Panc1 (cell line): Measurements from ENCODE around the gene ADAMTS7. TPM values are rescaled to one million over a fixed set of nuclear protein-coding genes. Genes with fewer than 3 reads are reported as not detected.
"Not testable (repeated sequence)": the region's sequence is repeated elsewhere in the genome, so short reads cannot be mapped to it uniquely, and the experiment has no call there.

Source experiments
- ATAC-seq: fragments of 200-7000 bp; cut with Tn5 transposase; 2 replicates; pipeline ENCODE4 v1.9.1; 2020; ENCODE audit warnings: mild to moderate bottlenecking, moderate library complexity
- BruUV-seq: library from RNA; stranded (reverse); fragments of 400-500 nt; replicated peaks from 2 replicates; lab custom pipeline; 2021; lab: Mats Ljungman, UMichigan
- CTCF ChIA-PET: fragments of 300-600 bp; sonication (Branson Sonifier 250); formaldehyde crosslinking; loops from one replicate; lab custom pipeline; 2022; ENCODE audit warnings: antibody characterized with exemption; lab: Charles Lee
- POLR2A ChIA-PET: fragments of 300-600 bp; sonication (Branson Sonifier 250); formaldehyde crosslinking; loops from one replicate; lab custom pipeline; 2022; ENCODE audit warnings: antibody characterized with exemption; lab: Charles Lee
- DNase-seq: peaks from one replicate; pipeline ENCODE4 v3.0.0-alpha.2; 2010; ENCODE audit warnings: low read depth, low spot score
- H3K27ac ChIP-seq: 2 replicates; pipeline ENCODE4 v1.5.1; 2011; ENCODE audit warnings: mild to moderate bottlenecking, low read length, inconsistent platforms
- H3K27me3 ChIP-seq: fragments of 200-500 bp; sonication (Bioruptor generic); 2 replicates; pipeline ENCODE4 v1.6.0; 2014; ENCODE audit warnings: low read length, inconsistent platforms; ENCODE audit not compliant: control insufficient read depth, insufficient read depth
- H3K36me3 ChIP-seq: fragments of 200-500 bp; sonication (Bioruptor generic); 2 replicates; pipeline ENCODE4 v1.5.1; 2014; ENCODE audit warnings: inconsistent platforms, mild to moderate bottlenecking, low read length, moderate library complexity; ENCODE audit not compliant: control insufficient read depth, insufficient read depth
- H3K4me1 ChIP-seq: 2 replicates; pipeline ENCODE4 v1.5.1; 2011; ENCODE audit warnings: inconsistent platforms, mild to moderate bottlenecking, low read length, moderate library complexity; ENCODE audit not compliant: control insufficient read depth, insufficient read depth
- H3K4me3 ChIP-seq, 2 experiments: 2 replicates each; pipeline ENCODE4 v1.5.1; 2011 to 2012; ENCODE audit warnings: low read depth in 2 of 2, low read length in 2 of 2, mild to moderate bottlenecking in 2 of 2, inconsistent platforms in 1 of 2, moderate library complexity in 1 of 2
- H3K9me3 ChIP-seq: fragments of 200-500 bp; sonication (Bioruptor generic); 2 replicates; pipeline ENCODE4 v1.5.1; 2014; ENCODE audit warnings: low read depth, mild to moderate bottlenecking, inconsistent platforms, low read length, moderate library complexity; ENCODE audit not compliant: control insufficient read depth, insufficient read depth
- POLR2AphosphoS5 ChIP-seq: IDR thresholded peaks from 2 replicates; pipeline ENCODE4 v1.6.1; 2012; ENCODE audit warnings: mild to moderate bottlenecking, low read depth, low read length, moderate library complexity
- REST ChIP-seq, 2 experiments: IDR thresholded peaks; 2 replicates each; pipeline ENCODE4 v1.6.1; 2011 to 2012; ENCODE audit warnings: low read depth in 2 of 2, control low read depth in 1 of 2, low read length in 1 of 2, mild to moderate bottlenecking in 1 of 2, moderate library complexity in 1 of 2; ENCODE audit not compliant: insufficient read depth in 1 of 2
- SIN3A ChIP-seq: IDR thresholded peaks from 2 replicates; pipeline ENCODE4 v1.6.1; 2012; ENCODE audit warnings: low read depth, mild to moderate bottlenecking, low read length, moderate library complexity, borderline replicate concordance; ENCODE audit not compliant: insufficient read depth
- TCF7L2 ChIP-seq: IDR thresholded peaks from 2 replicates; pipeline ENCODE4 v1.6.1; 2011; ENCODE audit warnings: mild to moderate bottlenecking, low read depth, low read length, inconsistent platforms
- in situ Hi-C: cut with HindIII; loops from 2 replicates; pipeline ENCODE4 v1.10.0; 2016; ENCODE audit warnings: low sequenced_read_pairs, low pct_unique_long_range_greater_than_20kb
- intact Hi-C: fragments of 100-400 bp; cut with micrococcal nuclease; formaldehyde crosslinking; loops from one replicate; pipeline ENCODE4 v1.10.0; 2022; ENCODE audit not compliant: unreplicated experiment
- total RNA-seq: library from RNA; stranded (reverse); gene quantifications from one replicate; pipeline ENCODE4 v1.2.1, GENCODE V29; 2021; ENCODE audit not compliant: unreplicated experiment
- TF ChIP-seq, protein P1 (sequence below): fragments of 450-650 bp; IDR thresholded peaks from 2 replicates; pipeline ENCODE4 v1.5.1; 2017; ENCODE audit warnings: mild to moderate bottlenecking

Gene ADAMTS7
- total RNA-seq, 1 experiment from 2014 or later, result 1.0 TPM

DNA sequence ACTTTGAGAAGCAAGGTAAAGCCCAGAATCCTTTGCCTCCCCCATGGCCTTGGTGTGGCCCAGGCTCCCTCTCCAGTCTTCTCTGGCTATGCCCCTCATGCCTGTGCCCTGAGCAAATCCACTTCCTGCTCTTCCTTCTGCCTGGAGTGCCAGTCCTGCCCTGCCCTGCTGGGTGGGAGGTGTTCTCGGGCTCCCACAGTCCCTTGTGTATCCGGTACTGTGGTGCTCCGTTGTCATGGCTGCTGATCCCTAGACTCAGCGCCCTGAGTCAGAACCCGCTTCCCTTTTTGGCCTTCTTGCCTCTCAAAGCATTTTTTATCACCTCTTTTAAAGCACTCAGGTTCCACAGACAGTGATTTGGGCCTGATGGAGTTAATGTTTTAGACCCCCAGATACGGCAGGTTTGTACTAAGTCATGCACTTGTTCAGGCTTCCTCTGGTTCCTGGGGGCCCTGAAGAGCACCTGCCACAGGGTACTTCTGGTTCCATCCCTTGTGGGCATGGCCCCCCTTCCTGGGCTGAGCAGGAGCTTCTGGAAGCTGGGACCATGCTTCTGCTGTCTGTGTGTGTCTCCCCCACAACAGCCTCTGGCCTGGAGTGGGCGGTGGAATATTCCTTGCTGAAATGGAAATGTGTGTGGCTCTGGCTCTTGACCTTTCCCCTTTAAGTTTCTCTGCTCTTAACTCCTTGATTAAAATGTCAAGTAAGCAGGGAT is 29.6 kb upstream of the ADAMTS7 start:
- ATAC-seq, result no peak
- H3K4me1 ChIP-seq, result no peaks in the 10 kb centered on the region

GRCh38 chr15:78839151-78839550 is 27.9 kb upstream of the ADAMTS7 start:
- CTCF ChIA-PET, ATAC-seq: not testable (repeated sequence)

More for the DNA sequence above, 29.6 kb upstream of the ADAMTS7 start:
- Histone ChIP-seq H3K27me3 (no peaks in the 10 kb centered on the region), H3K36me3 (no peaks in the 10 kb centered on the region), H3K4me3 (no peak overlapping the region), H3K9me3 (no peaks in the 10 kb centered on the region), H3K27ac (no peak overlapping the region)
- CTCF ChIA-PET, result no interaction called here
- intact Hi-C loops (no loop called here), in situ Hi-C loops (no loop called here)
- BruUV-seq, result no TSS peak
- TF ChIP-seq SIN3A (no peak), REST (IDR thresholded peaks at IDR 0.05; ENCODE audit: insufficient read depth in 1 of 2, low read depth in 2 of 2, low read length in 1 of 2) (no peak), POLR2AphosphoS5 (no peak), TCF7L2 (no peak)
- TF ChIP-seq, protein P1, sequence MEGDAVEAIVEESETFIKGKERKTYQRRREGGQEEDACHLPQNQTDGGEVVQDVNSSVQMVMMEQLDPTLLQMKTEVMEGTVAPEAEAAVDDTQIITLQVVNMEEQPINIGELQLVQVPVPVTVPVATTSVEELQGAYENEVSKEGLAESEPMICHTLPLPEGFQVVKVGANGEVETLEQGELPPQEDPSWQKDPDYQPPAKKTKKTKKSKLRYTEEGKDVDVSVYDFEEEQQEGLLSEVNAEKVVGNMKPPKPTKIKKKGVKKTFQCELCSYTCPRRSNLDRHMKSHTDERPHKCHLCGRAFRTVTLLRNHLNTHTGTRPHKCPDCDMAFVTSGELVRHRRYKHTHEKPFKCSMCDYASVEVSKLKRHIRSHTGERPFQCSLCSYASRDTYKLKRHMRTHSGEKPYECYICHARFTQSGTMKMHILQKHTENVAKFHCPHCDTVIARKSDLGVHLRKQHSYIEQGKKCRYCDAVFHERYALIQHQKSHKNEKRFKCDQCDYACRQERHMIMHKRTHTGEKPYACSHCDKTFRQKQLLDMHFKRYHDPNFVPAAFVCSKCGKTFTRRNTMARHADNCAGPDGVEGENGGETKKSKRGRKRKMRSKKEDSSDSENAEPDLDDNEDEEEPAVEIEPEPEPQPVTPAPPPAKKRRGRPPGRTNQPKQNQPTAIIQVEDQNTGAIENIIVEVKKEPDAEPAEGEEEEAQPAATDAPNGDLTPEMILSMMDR, result no peak
- no peak for DNase-seq
- POLR2A ChIA-PET, result no interaction called here

DNA sequence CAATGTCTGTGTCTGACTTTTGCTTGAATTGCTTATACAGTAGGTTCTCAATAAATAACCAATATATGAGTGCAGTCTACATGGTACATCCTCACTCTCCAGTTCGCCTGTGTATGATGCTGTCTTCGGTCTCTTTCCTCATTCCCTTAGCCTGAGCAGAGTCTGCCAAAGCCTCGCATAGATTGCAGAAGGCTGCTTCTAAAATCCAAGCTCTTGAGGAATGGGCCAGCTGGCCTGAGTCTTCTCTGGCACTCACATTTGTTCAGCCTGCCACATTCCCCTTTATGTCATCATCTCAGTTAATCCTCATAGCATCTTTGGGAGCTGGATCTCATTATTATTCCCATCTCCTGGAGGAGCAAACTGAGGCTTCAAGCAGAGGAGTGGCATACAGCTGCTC is 27.2 kb upstream of the ADAMTS7 start:
- Histone ChIP-seq H3K4me3 (no peak overlapping the region), H3K27me3 (no peaks in the 10 kb centered on the region), H3K36me3 (no peaks in the 10 kb centered on the region), H3K9me3 (no peaks in the 10 kb centered on the region), H3K4me1 (no peaks in the 10 kb centered on the region), H3K27ac (no peak overlapping the region)
- in situ Hi-C loops (no loop called here), intact Hi-C loops (no loop called here)
- DNase-seq (no peak), ATAC-seq (no peak)
- BruUV-seq, result no TSS peak
- TF ChIP-seq REST (IDR thresholded peaks at IDR 0.05; ENCODE audit: insufficient read depth in 1 of 2, low read depth in 2 of 2, low read length in 1 of 2) (no peak), SIN3A (no peak), TCF7L2 (no peak), POLR2AphosphoS5 (no peak)
- TF ChIP-seq, protein P1, result no peak
- ChIA-PET POLR2A (no interaction called here), CTCF (no interaction called here)

More at GRCh38 chr15:78839151-78839550, 27.9 kb upstream of the ADAMTS7 start:
- H3K4me3 ChIP-seq, BruUV-seq, H3K36me3 ChIP-seq, H3K9me3 ChIP-seq, DNase-seq, H3K27ac ChIP-seq, H3K4me1 ChIP-seq, H3K27me3 ChIP-seq, intact Hi-C loops, in situ Hi-C loops: not testable (repeated sequence)
- POLR2A ChIA-PET, result interaction anchor here (0.6 kb wide), 1 partner anchor 147 kb away, joined by 6 read pairs; no protein-coding TSS in a partner anchor
